CD4-positive, alpha-beta T cell treated with Interleukin-17A for 4 hours (primary cell): Measurements from ENCODE around the gene FOXP4.
A peak's percentile ranks its signal among the peaks of the same experiment; 100 is the strongest.

Experiments used
- DNase-seq: peaks from one replicate; pipeline ENCODE4 v3.0.0-alpha.2; 2020; ENCODE audit warnings: mixed read lengths

Gene FOXP4

GRCh38 chr6:41587131-41587879 is 41.1 kb downstream of the FOXP4 start:
- DNase-seq, result no peak

GRCh38 chr6:41588111-41588510 is 41.9 kb downstream of the FOXP4 start:
- no peak for DNase-seq

GRCh38 chr6:41589223-41589622 is 43.0 kb downstream of the FOXP4 start:
- DNase-seq, result no peak

GRCh38 chr6:41589636-41590622 is 43.7 kb downstream of the FOXP4 start:
- DNase-seq, result no peak

GRCh38 chr6:41591122-41591521 is 44.9 kb downstream of the FOXP4 start:
- no peak for DNase-seq

GRCh38 chr6:41591859-41592502 is 45.8 kb downstream of the FOXP4 start:
- peak; percentile 81 for DNase-seq

- DNase-seq, result no peak
Observed at GRCh38 chr6:41593406-41593805, 47.2 kb downstream of the FOXP4 start.

GRCh38 chr6:41593839-41594238 is 47.7 kb downstream of the FOXP4 start:
- no peak for DNase-seq

- DNase-seq, result no peak
Observed at GRCh38 chr6:41594326-41594725, 48.1 kb downstream of the FOXP4 start.

- no peak for DNase-seq
Observed at GRCh38 chr6:41594766-41595165, 48.6 kb downstream of the FOXP4 start.

- DNase-seq, result no peak
Observed at GRCh38 chr6:41595166-41595565, 49.0 kb downstream of the FOXP4 start.

GRCh38 chr6:41596096-41596685 is 50.0 kb downstream of the FOXP4 start:
- DNase-seq, result no peak

GRCh38 chr6:41596807-41597206 is 50.6 kb downstream of the FOXP4 start:
- no peak for DNase-seq

- DNase-seq, result no peak
Observed at GRCh38 chr6:41597246-41598000, 51.2 kb downstream of the FOXP4 start.

GRCh38 chr6:41598670-41599014 is 52.5 kb downstream of the FOXP4 start:
- DNase-seq, result no peak

- no peak for DNase-seq
Observed at GRCh38 chr6:41599015-41599851, 53.1 kb downstream of the FOXP4 start.

- no peak for DNase-seq
Observed at GRCh38 chr6:41599852-41600445, 53.8 kb downstream of the FOXP4 start.

- no peak for DNase-seq
Observed at GRCh38 chr6:41600499-41601247, 54.5 kb downstream of the FOXP4 start.

- DNase-seq, result no peak
Observed at GRCh38 chr6:41601248-41601549, 55.0 kb downstream of the FOXP4 start.

GRCh38 chr6:41602422-41602743 is 56.2 kb downstream of the FOXP4 start:
- DNase-seq, result no peak
